ENCODE data around the gene PI4K2B.

- no peak for TF ChIP-seq CTCF (IDR thresholded peaks at IDR 0.05)
- no peak for TF ChIP-seq POLR2A (IDR thresholded peaks at IDR 0.05)
Measured at GRCh38 chr4:25320336-25320735, 86.5 kb downstream of the PI4K2B start.
